H1 (cell line): ENCODE results near the gene HACD3.

Experiments used
- BCL11A ChIP-seq, 2 experiments: IDR thresholded peaks; one replicate each; pipeline ENCODE4 v1.6.1; 2011; ENCODE audit warnings: low read depth in 2 of 2, low read length in 2 of 2, mild to moderate bottlenecking in 2 of 2
- CTCF ChIP-seq, 3 experiments: IDR thresholded peaks; 1 replicate in 2 of 3; 2 replicates in 1 of 3; pipeline versions ENCODE4 v1.5.1 to v1.6.1; 2011; ENCODE audit warnings: low read length in 3 of 3, mild to moderate bottlenecking in 3 of 3, inconsistent platforms in 2 of 3, low read depth in 1 of 3, moderate library complexity in 1 of 3; ENCODE audit not compliant: insufficient read depth in 1 of 3; ENCODE audit errors: control extremely low read depth in 1 of 3
- EGR1 ChIP-seq: IDR thresholded peaks from 2 replicates; pipeline ENCODE4 v1.6.1; 2011; ENCODE audit warnings: low read depth, low read length, borderline replicate concordance
- EP300 ChIP-seq, 2 experiments: IDR thresholded peaks; 1 replicate in 1 of 2; 2 replicates in 1 of 2; pipeline ENCODE4 v1.6.1; 2011 to 2012; ENCODE audit warnings: low read depth in 2 of 2, low read length in 2 of 2, mild to moderate bottlenecking in 2 of 2, borderline replicate concordance in 1 of 2, inconsistent platforms in 1 of 2, moderate library complexity in 1 of 2
- EZH2 ChIP-seq: fragments of 200-600 bp; sonication (generic); IDR thresholded peaks from 2 replicates; pipeline ENCODE4 v1.7.1; 2012; ENCODE audit warnings: low read depth, mild to moderate bottlenecking, moderate library complexity, low read length, inconsistent platforms; ENCODE audit not compliant: severe bottlenecking
- FOSL1 ChIP-seq: IDR thresholded peaks from 2 replicates; pipeline ENCODE4 v1.6.1; 2011; ENCODE audit warnings: mild to moderate bottlenecking, low read depth, low read length, moderate library complexity; ENCODE audit not compliant: insufficient read depth
- GTF2F1 ChIP-seq: IDR thresholded peaks from 2 replicates; pipeline ENCODE4 v1.6.1; 2012; ENCODE audit warnings: low read depth, low read length, improper control_type of control experiment, borderline replicate concordance
- JUN ChIP-seq: IDR thresholded peaks from 2 replicates; pipeline ENCODE4 v1.6.1; 2011; ENCODE audit warnings: low read depth, mild to moderate bottlenecking, improper control_type of control experiment, low read length
- JUND ChIP-seq: IDR thresholded peaks from 2 replicates; pipeline ENCODE4 v1.6.1; 2011; ENCODE audit warnings: mild to moderate bottlenecking, improper control_type of control experiment, low read length
- KDM4A ChIP-seq: IDR thresholded peaks from one replicate; pipeline ENCODE4 v1.7.1; 2012; ENCODE audit warnings: low read depth, mild to moderate bottlenecking, moderate library complexity, low read length, inconsistent platforms; ENCODE audit not compliant: severe bottlenecking
- POLR2A ChIP-seq, 2 experiments: IDR thresholded peaks; 1 replicate in 1 of 2; 2 replicates in 1 of 2; pipeline ENCODE4 v1.6.1; 2011; ENCODE audit warnings: low read depth in 2 of 2, low read length in 2 of 2, mild to moderate bottlenecking in 2 of 2; ENCODE audit errors: control extremely low read depth in 1 of 2
- SIN3A ChIP-seq, 2 experiments: IDR thresholded peaks in 1 of 2; conservative IDR thresholded peaks in 1 of 2; 2 replicates each; pipeline ENCODE4 v1.6.1; 2011 to 2012; ENCODE audit warnings: low read length in 2 of 2, improper control_type of control experiment in 1 of 2, low read depth in 1 of 2, mild to moderate bottlenecking in 1 of 2

GRCh38 chr15:65603134-65603533 lies 72.9 kb downstream of the HACD3 start:
- TF ChIP-seq FOSL1 (no peak), CTCF (IDR thresholded peaks at IDR 0.05; ENCODE audit: control extremely low read depth in 1 of 3, insufficient read depth in 1 of 3, low read depth in 1 of 3, low read length in 3 of 3) (no peak), GTF2F1 (no peak), EP300 (IDR thresholded peaks at IDR 0.05; ENCODE audit: borderline replicate concordance in 1 of 2, low read depth in 2 of 2, low read length in 2 of 2) (no peak), EGR1 (no peak), KDM4A (no peak), POLR2A (IDR thresholded peaks at IDR 0.05; ENCODE audit: control extremely low read depth in 1 of 2, low read depth in 2 of 2, low read length in 2 of 2) (no peak), BCL11A (IDR thresholded peaks at IDR 0.05; ENCODE audit: low read depth in 2 of 2, low read length in 2 of 2) (no peak), JUND (no peak), JUN (no peak), EZH2 (no peak), SIN3A (conservative IDR thresholded peaks at IDR 0.05 in 1 of 2, IDR thresholded peaks at IDR 0.05 in 1 of 2; ENCODE audit: low read depth in 1 of 2, low read length in 2 of 2) (no peak)
